Aorta (tissue), 5 donors: ENCODE measurements around the gene CAVIN4. TPM values are rescaled to one million over a fixed set of nuclear protein-coding genes. Genes with fewer than 3 reads are reported as not detected.

ENCODE experiments used
- ATAC-seq: fragments of 200-7000 bp; cut with Tn5 transposase; one replicate; pipeline ENCODE4 v1.9.1; 2022; ENCODE audit warnings: moderate library complexity; ENCODE audit not compliant: low FRiP score
- DNase-seq, 2 donors: peaks; one replicate each; pipeline ENCODE4 v3.0.0-alpha.2; 2020
- H3K27ac ChIP-seq, 2 donors: one replicate each; pipeline ENCODE4 v1.5.1; 2013; ENCODE audit warnings: low read length in 2 of 2, mild to moderate bottlenecking in 2 of 2, moderate library complexity in 2 of 2, control low read depth in 1 of 2, inconsistent platforms in 1 of 2, low read depth in 1 of 2
- H3K27me3 ChIP-seq, 2 donors: one replicate each; pipeline ENCODE4 v1.6.1; 2013; ENCODE audit warnings: control low read depth in 1 of 2, low read length in 1 of 2, mild to moderate bottlenecking in 1 of 2, moderate library complexity in 1 of 2; ENCODE audit not compliant: insufficient read depth in 2 of 2, control insufficient read depth in 1 of 2
- H3K36me3 ChIP-seq, 2 donors: one replicate each; pipeline ENCODE4 v1.6.1; 2013; ENCODE audit warnings: control low read depth in 1 of 2, low read length in 1 of 2, mild to moderate bottlenecking in 1 of 2; ENCODE audit not compliant: insufficient read depth in 2 of 2, control insufficient read depth in 1 of 2
- H3K4me1 ChIP-seq, 2 donors: one replicate each; pipeline ENCODE4 v1.6.1; 2013; ENCODE audit warnings: low read length in 2 of 2, control low read depth in 1 of 2, mild to moderate bottlenecking in 1 of 2, moderate library complexity in 1 of 2; ENCODE audit not compliant: insufficient read depth in 2 of 2, control insufficient read depth in 1 of 2
- H3K4me3 ChIP-seq, 2 donors: one replicate each; pipeline ENCODE4 v1.5.1; 2013; ENCODE audit warnings: low read length in 2 of 2, control low read depth in 1 of 2, mild to moderate bottlenecking in 1 of 2
- H3K9me3 ChIP-seq: one replicate; pipeline ENCODE4 v1.6.1; 2013; ENCODE audit warnings: mild to moderate bottlenecking, low read length; ENCODE audit not compliant: control insufficient read depth
- WGBS, 2 donors: extraction: QIAGEN DNeasy Blood & Tissue Kit; methylation state at CpG; one replicate each; pipeline ENCODE4 v1.1.7; 2013; 5-methylcytosine and 5-hydroxymethylcytosine counted together
- intact Hi-C, 2 donors: fragments of 100-400 bp; cut with DNase I; formaldehyde crosslinking; loops; one replicate each; pipeline versions ENCODE4 v1.14.2 to v1.15.0; 2022
- polyA plus RNA-seq, 2 donors: library from polyadenylated mRNA; stranded (reverse); fragments of 200-250 nt; gene quantifications; one replicate each; pipeline ENCODE4 v1.2.3, GENCODE V29; 2013
- total RNA-seq, 2 donors: library from RNA; stranded (reverse); fragmentation: NEBNext Ultra II Directional; extraction: Animal tissue kit (Norgen Biotek cat#: 25700); gene quantifications; one replicate each; pipeline ENCODE4 v1.2.1, GENCODE V29; 2021
- donor health status: healthy with polysubstance abuse.
- donor health status: Bipolar disorder and iron deficiency.
- donor health status: DM: no; HTN: no; CAD: no.
- donor health status: DM: no; HTN: no; CAD: no.
- donor health status: DM: yes; HTN: yes; CAD: no.

Gene CAVIN4
- total and polyA plus RNA-seq, 4 donors, result 0.41 to 1.3 (median 0.80) TPM

DNA sequence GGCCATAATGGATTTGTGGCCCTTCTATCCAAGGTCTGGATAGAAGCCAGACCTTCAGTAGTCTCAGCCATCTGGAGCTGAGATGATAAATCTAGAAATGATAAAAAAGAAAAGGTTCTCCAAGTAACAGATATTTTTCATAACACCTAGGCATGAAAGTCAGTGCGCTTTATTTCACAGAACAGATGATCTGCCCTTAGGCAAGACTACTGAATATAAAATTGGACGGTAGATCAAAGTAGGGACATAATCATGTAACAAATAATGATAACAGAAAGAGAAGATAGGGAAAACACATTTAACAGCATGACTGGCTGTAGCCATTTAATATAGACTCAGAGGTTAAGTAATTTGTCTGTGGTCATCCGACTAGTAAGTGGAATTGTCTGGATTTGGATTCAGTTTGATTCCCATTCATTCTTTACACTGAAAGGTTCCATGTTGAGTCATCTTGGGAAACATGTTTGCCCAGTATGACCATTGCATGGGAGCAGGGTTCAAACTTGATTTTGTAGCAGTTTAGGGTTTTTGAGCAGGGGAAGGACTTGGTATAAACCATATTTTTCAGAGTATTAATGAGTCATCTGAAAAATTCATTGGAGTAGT lies 4.1 kb upstream of the CAVIN4 start:
- WGBS, 2 donors, result 95 to 97% methylated on average over 3 of the region's 3 CpGs
- no peak for DNase-seq

DNA sequence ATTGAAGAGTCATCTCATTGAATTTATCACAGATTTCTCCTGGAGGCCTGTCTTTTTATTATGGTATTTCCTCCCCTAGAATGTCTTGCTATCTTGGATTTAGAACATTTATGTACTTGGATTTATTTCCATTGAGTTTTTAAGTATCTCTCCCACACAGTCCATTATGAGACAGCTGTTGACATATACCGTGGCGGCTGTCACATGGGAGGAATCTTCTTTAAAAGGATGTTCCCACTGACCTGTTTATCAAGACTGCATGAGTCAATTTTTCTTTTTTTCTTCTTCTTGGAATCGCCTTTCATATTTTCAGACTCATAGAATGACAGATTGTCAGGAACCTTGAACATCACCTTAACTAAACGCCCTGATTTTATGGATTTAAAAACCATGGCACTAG lies 2.9 kb upstream of the CAVIN4 start:
- Histone ChIP-seq H3K4me3 (no peak overlapping the region), H3K36me3 (no peaks in the 10 kb centered on the region), H3K27ac (no peak overlapping the region), H3K4me1 (peaks cover 0 to 2% of the 10 kb centered on the region in 2 donors), H3K9me3 (no peaks in the 10 kb centered on the region), H3K27me3 (no peaks in the 10 kb centered on the region)
- DNase-seq, result no peak
- ATAC-seq, result no peak
- WGBS, 2 donors, result 94 to 97% methylated on average over 4 of the region's 4 CpGs
- intact Hi-C loops, result no loop called here

More for the DNA sequence above, 4.1 kb upstream of the CAVIN4 start:
- no peaks in the 10 kb centered on the region for H3K9me3 ChIP-seq
- intact Hi-C loops, result no loop called here
- H3K4me1 ChIP-seq, result peaks cover 0 to 2% of the 10 kb centered on the region in 2 donors
- no peak overlapping the region for H3K4me3 ChIP-seq
- no peak overlapping the region for H3K27ac ChIP-seq
- no peaks in the 10 kb centered on the region for H3K36me3 ChIP-seq
- no peak for ATAC-seq
- no peaks in the 10 kb centered on the region for H3K27me3 ChIP-seq

DNA sequence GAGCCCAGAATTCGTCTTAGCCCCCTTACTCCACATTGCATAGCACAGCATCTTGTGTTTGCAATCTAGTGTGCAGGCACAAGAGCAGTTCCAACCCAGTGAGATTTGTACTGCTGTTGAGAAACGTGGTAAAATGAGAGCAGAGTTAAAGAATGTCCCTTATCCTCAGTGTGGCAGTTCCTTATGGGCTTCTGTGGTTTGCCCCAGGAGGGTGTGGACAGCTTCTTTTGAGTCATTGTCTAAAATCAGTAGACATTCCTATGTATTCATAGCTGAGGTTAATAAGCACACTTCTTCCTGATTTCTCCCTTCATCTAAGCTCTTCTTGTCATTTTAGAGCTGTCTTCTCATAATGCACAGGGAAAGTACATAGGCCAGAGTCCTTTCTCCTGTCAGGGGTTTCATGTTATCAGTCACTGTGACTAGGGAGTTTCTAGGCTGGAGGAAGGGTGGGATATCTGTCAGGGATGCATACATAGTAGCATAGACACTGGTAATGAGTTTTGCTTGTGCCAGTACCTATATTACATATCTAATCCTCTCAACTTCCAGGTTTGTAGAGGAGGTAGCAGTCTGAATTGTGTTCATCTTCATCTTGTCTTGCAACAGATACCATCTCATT lies 2.0 kb upstream of the CAVIN4 start:
- Histone ChIP-seq H3K4me3 (no peak overlapping the region), H3K27me3 (no peaks in the 10 kb centered on the region), H3K36me3 (no peaks in the 10 kb centered on the region), H3K4me1 (peaks cover 0 to 2% of the 10 kb centered on the region in 2 donors), H3K27ac (no peak overlapping the region), H3K9me3 (no peaks in the 10 kb centered on the region)
- ATAC-seq (no peak), DNase-seq (no peak)
- intact Hi-C loops, result no loop called here
- WGBS, 2 donors, result 71 to 73% methylated on average over 2 of the region's 2 CpGs

DNA sequence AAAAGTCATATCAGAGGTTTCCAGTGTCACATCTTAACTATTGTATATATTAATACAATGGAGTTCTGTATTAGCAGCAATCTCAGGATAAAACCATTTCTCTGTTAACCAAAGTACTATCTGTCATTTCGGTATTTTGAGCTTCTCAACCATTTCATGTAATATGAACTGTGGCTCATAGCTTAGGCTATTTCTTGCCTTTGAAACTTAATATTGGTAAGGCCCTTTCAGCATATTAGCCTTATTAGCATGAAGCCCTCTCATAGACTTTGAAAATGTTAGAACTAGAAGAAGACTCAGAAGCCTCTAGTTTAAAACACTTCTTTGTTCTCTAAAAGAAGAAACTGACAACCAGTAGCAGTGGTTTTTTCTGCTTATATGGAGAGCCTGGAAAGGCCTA lies 731 bp downstream of the CAVIN4 start:
- H3K4me3 ChIP-seq, result no peak overlapping the region
- H3K27ac ChIP-seq, result no peak overlapping the region
- WGBS, 2 donors, result 96 to 100% methylated on average over 1 of the region's 1 CpG
- no peak for DNase-seq
- peaks cover 0 to 2% of the 10 kb centered on the region in 2 donors for H3K4me1 ChIP-seq
- H3K27me3 ChIP-seq, result no peaks in the 10 kb centered on the region
- H3K36me3 ChIP-seq, result no peaks in the 10 kb centered on the region
- no peak for ATAC-seq
- no peaks in the 10 kb centered on the region for H3K9me3 ChIP-seq
- intact Hi-C loops, result no loop called here

GRCh38 chr9:100579665-100580064 lies 1.8 kb downstream of the CAVIN4 start:
- no peak for ATAC-seq
- Histone ChIP-seq H3K4me1 (peaks cover 0 to 2% of the 10 kb centered on the region in 2 donors), H3K4me3 (no peak overlapping the region), H3K27ac (no peak overlapping the region), H3K36me3 (no peaks in the 10 kb centered on the region), H3K9me3 (no peaks in the 10 kb centered on the region), H3K27me3 (no peaks in the 10 kb centered on the region)
- DNase-seq, result no peak
- WGBS, 2 donors, result 7 to 13% methylated on average over 2 of the region's 2 CpGs
- intact Hi-C loops, result no loop called here

- intact Hi-C loops, result no loop called here
- Histone ChIP-seq H3K4me3 (no peak overlapping the region), H3K9me3 (no peaks in the 10 kb centered on the region), H3K4me1 (peaks cover 0 to 2% of the 10 kb centered on the region in 2 donors), H3K27me3 (no peaks in the 10 kb centered on the region), H3K36me3 (no peaks in the 10 kb centered on the region), H3K27ac (no peak overlapping the region)
- ATAC-seq, result no peak
- WGBS, 2 donors, result 37 to 42% methylated on average over 3 of the region's 3 CpGs
- no peak for DNase-seq
These were observed 2.4 kb downstream of the CAVIN4 start for GRCh38 chr9:100580257-100580656.

DNA sequence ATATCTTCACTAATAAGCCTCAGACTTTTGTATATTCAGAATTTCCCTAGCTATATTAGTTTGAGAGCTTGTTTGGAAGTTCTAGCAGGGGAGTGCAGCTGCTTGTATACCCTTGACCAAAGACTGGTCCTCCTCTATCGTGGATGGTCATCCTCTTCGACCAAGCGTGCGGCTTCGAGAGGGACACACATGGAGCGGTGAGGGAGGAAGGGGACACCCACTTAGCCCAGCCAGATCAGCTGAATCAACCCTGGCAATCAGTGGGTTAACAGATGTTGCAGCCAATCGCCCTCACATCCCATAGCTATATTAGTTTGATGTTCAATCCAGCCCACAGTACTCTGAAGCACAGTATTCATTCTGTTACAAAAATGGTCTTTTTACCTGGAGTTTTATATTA lies 3.2 kb downstream of the CAVIN4 start:
- no peak overlapping the region for H3K4me3 ChIP-seq
- intact Hi-C loops, result no loop called here
- ATAC-seq, result no peak
- no peaks in the 10 kb centered on the region for H3K9me3 ChIP-seq
- 93 to 95% methylated on average over 7 of the region's 7 CpGs for WGBS, 2 donors
- no peak for DNase-seq
- peaks cover 0 to 2% of the 10 kb centered on the region in 2 donors for H3K4me1 ChIP-seq
- no peak overlapping the region for H3K27ac ChIP-seq
- H3K36me3 ChIP-seq, result peaks cover 0 to under 1% of the 10 kb centered on the region in 2 donors
- H3K27me3 ChIP-seq, result no peaks in the 10 kb centered on the region

DNA sequence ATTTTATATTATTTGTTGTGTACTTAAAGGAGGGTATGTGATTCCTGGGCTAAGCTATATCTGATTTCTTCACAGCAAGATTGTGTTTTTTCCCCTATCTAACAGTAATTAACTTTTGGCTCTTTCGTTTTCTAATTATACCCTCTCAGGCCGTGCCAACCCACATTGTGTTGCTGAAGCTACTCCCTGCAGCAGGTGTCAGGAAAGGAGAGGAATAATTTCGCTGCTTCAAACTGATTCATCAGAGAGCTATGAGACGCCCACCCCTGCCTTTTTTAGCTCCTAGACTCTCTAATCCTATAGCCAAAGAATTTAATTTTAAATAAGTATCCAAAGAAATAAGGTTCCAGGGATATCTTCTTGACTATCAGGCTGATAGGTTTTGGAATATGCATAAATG lies 3.8 kb downstream of the CAVIN4 start:
- H3K27me3 ChIP-seq, result no peaks in the 10 kb centered on the region
- intact Hi-C loops, result no loop called here
- peaks cover 0 to 2% of the 10 kb centered on the region in 2 donors for H3K4me1 ChIP-seq
- peaks cover 0 to 2% of the 10 kb centered on the region in 2 donors for H3K36me3 ChIP-seq
- H3K27ac ChIP-seq, result no peak overlapping the region
- H3K9me3 ChIP-seq, result no peaks in the 10 kb centered on the region
- no peak for DNase-seq
- H3K4me3 ChIP-seq, result no peak overlapping the region
- 83 to 86% methylated on average over 4 of the region's 4 CpGs for WGBS, 2 donors
- ATAC-seq, result no peak
